Stimulated activated CD8-positive, alpha-beta memory T cell treated with anti-CD3 and anti-CD28 coated beads, Interleukin-12 subunit alpha, Interleukin-12 subunit beta, amount 100 ng/mL, for 4 hours (primary cell): ENCODE results near the gene CAMK2D.

ENCODE experiments used
- DNase-seq: peaks from one replicate; pipeline ENCODE4 v3.0.0-alpha.2; 2020; ENCODE audit warnings: low read depth

CAMK2D gene

GRCh38 chr4:113522433-113522832 lies 239.1 kb downstream of the CAMK2D start:
- DNase-seq = no peak

GRCh38 chr4:113513382-113513781 lies 248.2 kb downstream of the CAMK2D start:
- DNase-seq = no peak

- DNase-seq = no peak
These were observed 248.7 kb downstream of the CAMK2D start for GRCh38 chr4:113512880-113513279.

GRCh38 chr4:113511944-113512343 lies 249.6 kb downstream of the CAMK2D start:
- DNase-seq = no peak

GRCh38 chr4:113509851-113510250 lies 251.7 kb downstream of the CAMK2D start:
- no peak for DNase-seq

GRCh38 chr4:113505044-113505443 lies 256.5 kb downstream of the CAMK2D start:
- no peak for DNase-seq

- DNase-seq = no peak
These were observed 257.1 kb downstream of the CAMK2D start for GRCh38 chr4:113504422-113504821.

- no peak for DNase-seq
These were observed 257.8 kb downstream of the CAMK2D start for GRCh38 chr4:113503691-113504090.

- no peak for DNase-seq
These were observed 258.6 kb downstream of the CAMK2D start for GRCh38 chr4:113502906-113503305.

- no peak for DNase-seq
These were observed 259.1 kb downstream of the CAMK2D start for GRCh38 chr4:113502476-113502875.

- DNase-seq = no peak
These were observed 261.1 kb downstream of the CAMK2D start for GRCh38 chr4:113500424-113500823.

- DNase-seq = no peak
These were observed 261.8 kb downstream of the CAMK2D start for GRCh38 chr4:113499696-113500095.

- DNase-seq = no peak
These were observed 262.4 kb downstream of the CAMK2D start for GRCh38 chr4:113499166-113499565.

GRCh38 chr4:113497154-113497884 lies 264.2 kb downstream of the CAMK2D start:
- no peak for DNase-seq

GRCh38 chr4:113496698-113497097 lies 264.8 kb downstream of the CAMK2D start:
- no peak for DNase-seq

- no peak for DNase-seq
These were observed 265.7 kb downstream of the CAMK2D start for GRCh38 chr4:113495790-113496189.

- no peak for DNase-seq
These were observed 278.4 kb downstream of the CAMK2D start for GRCh38 chr4:113483131-113483530.

GRCh38 chr4:113482325-113482724 lies 279.2 kb downstream of the CAMK2D start:
- DNase-seq = no peak

GRCh38 chr4:113481820-113482219 lies 279.7 kb downstream of the CAMK2D start:
- DNase-seq = no peak

- no peak for DNase-seq
These were observed 281.4 kb downstream of the CAMK2D start for GRCh38 chr4:113480109-113480508.

- DNase-seq = no peak
These were observed 283.5 kb downstream of the CAMK2D start for GRCh38 chr4:113478032-113478431.

GRCh38 chr4:113476800-113477199 lies 284.7 kb downstream of the CAMK2D start:
- no peak for DNase-seq

- DNase-seq = no peak
These were observed 287.5 kb downstream of the CAMK2D start for GRCh38 chr4:113474017-113474416.

GRCh38 chr4:113472864-113473263 lies 288.7 kb downstream of the CAMK2D start:
- DNase-seq = no peak
